Right lobe of liver (tissue), 6 donors: ENCODE measurements around the gene ZNF860. TPM values are rescaled to one million over a fixed set of nuclear protein-coding genes. Genes with fewer than 3 reads are reported as not detected.
A peak's percentile ranks its signal among the peaks of the same experiment; 100 is the strongest.

Experiments used
- ATAC-seq, 4 donors: fragments of 200-7000 bp; cut with Tn5 transposase; one replicate each; pipeline ENCODE4 v1.9.1; 2020; ENCODE audit warnings: mild to moderate bottlenecking in 4 of 4, moderate library complexity in 4 of 4
- DNase-seq, 3 donors: peaks; one replicate each; pipeline ENCODE4 v3.0.0-alpha.2; 2020
- H3K27ac ChIP-seq, 3 donors: fragments of 200-600 bp; one replicate each; pipeline ENCODE4 v1.8.0; 2022
- H3K27me3 ChIP-seq, 2 donors: fragments of 200-600 bp; one replicate each; pipeline ENCODE4 v1.8.0; 2022
- H3K36me3 ChIP-seq, 4 donors: fragments of 200-600 bp; sonication (generic) in 1 of 4; one replicate each; pipeline versions ENCODE4 v1.5.1 to v1.8.0; 2017 to 2022; ENCODE audit warnings: control low read depth in 1 of 4
- H3K4me1 ChIP-seq, 4 donors: fragments of 200-600 bp; sonication (generic) in 1 of 4; one replicate each; pipeline versions ENCODE4 v1.5.1 to v1.8.0; 2017 to 2022; ENCODE audit warnings: control low read depth in 1 of 4
- H3K4me3 ChIP-seq, 3 donors: fragments of 200-600 bp; one replicate each; pipeline ENCODE4 v1.8.0; 2022
- H3K9me3 ChIP-seq, 4 donors: fragments of 200-600 bp; sonication (generic) in 1 of 4; one replicate each; pipeline versions ENCODE4 v1.5.1 to v1.8.0; 2017 to 2022; ENCODE audit warnings: control low read depth in 1 of 4
- CTCF ChIP-seq, 4 donors: fragments of 200-600 bp in 3 of 4; fragments of 450-650 bp in 1 of 4; IDR thresholded peaks; one replicate each; pipeline versions ENCODE4 v1.5.1 to v1.8.0; 2016 to 2022; ENCODE audit warnings: antibody characterized with exemption in 4 of 4, mild to moderate bottlenecking in 2 of 4
- POLR2A ChIP-seq: fragments of 450-650 bp; IDR thresholded peaks from one replicate; pipeline ENCODE4 v1.6.1; 2017; ENCODE audit warnings: antibody characterized with exemption, mild to moderate bottlenecking
- WGBS: methylation state at CpG from one replicate; pipeline ENCODE4 v1.1.6; 2018; ENCODE audit warnings: low coverage, low lambda C conversion rate; ENCODE audit not compliant: insufficient coverage; ENCODE audit errors: missing lambda C conversion rate; 5-methylcytosine and 5-hydroxymethylcytosine counted together
- intact Hi-C, 2 donors: fragments of 100-400 bp; cut with DNase I; formaldehyde crosslinking; loops; one replicate each; pipeline versions ENCODE4 v1.11.2 to v1.14.1; 2022
- total RNA-seq, 6 experiments: library from RNA; depleted of rRNA in 2 of 6; stranded (reverse); fragments of >200 nt in 2 of 6; fragmentation: NEBNext Ultra II Directional in 3 of 6; extraction: Animal tissue kit (Norgen Biotek cat#: 25700) in 3 of 6; gene quantifications; one replicate each; pipeline versions ENCODE4 v1.1.0 to v1.2.4, GENCODE V29; 2016 to 2023
- donor health status: DM: no; HTN: yes; CAD: no.
- donor health status: DM: no; HTN: no; CAD: no.
- donor health status: DM: no; HTN: no; CAD: no.
- donor health status: DM: no; HTN: yes; CAD: no.
- donor health status: DM: no; HTN: yes; CAD: no.

The ZNF860 gene
- total RNA-seq, 6 experiments from 2014 or later, result 0.06 to 0.39 (median 0.13) TPM; not detected in 1

GRCh38 chr3:31962801-31963205 lies 18.7 kb upstream of the ZNF860 start:
- no peak overlapping the region for H3K4me3 ChIP-seq
- H3K9me3 ChIP-seq, result no peaks in the 10 kb centered on the region
- ATAC-seq, result peak in 1 of 4 donors; percentile 17
- no peak for TF ChIP-seq CTCF (IDR thresholded peaks at IDR 0.05)
- TF ChIP-seq POLR2A, result no peak
- no peak for DNase-seq
- intact Hi-C loops, result no loop called here
- H3K36me3 ChIP-seq, result no peaks in the 10 kb centered on the region
- WGBS, result 40% methylated on average over 2 of the region's 2 CpGs
- H3K27me3 ChIP-seq, result no peaks in the 10 kb centered on the region
- no peak overlapping the region for H3K27ac ChIP-seq
- H3K4me1 ChIP-seq, result no peaks in the 10 kb centered on the region

GRCh38 chr3:31966978-31967591 lies 14.5 kb upstream of the ZNF860 start:
- intact Hi-C loops, result no loop called here
- no peak overlapping the region for H3K4me3 ChIP-seq
- H3K27ac ChIP-seq, result no peak overlapping the region
- DNase-seq (no peak), ATAC-seq (no peak)
- H3K4me1 ChIP-seq, result no peaks in the 10 kb centered on the region
- WGBS, result 63% methylated on average over 3 of the region's 4 CpGs
- H3K9me3 ChIP-seq, result no peaks in the 10 kb centered on the region
- no peaks in the 10 kb centered on the region for H3K36me3 ChIP-seq
- no peak for TF ChIP-seq CTCF (IDR thresholded peaks at IDR 0.05)
- TF ChIP-seq POLR2A, result no peak
- no peaks in the 10 kb centered on the region for H3K27me3 ChIP-seq

- Histone ChIP-seq H3K9me3 (no peaks in the 10 kb centered on the region), H3K36me3 (no peaks in the 10 kb centered on the region), H3K4me1 (no peaks in the 10 kb centered on the region), H3K27me3 (no peaks in the 10 kb centered on the region), H3K27ac (no peak overlapping the region), H3K4me3 (no peak overlapping the region)
- DNase-seq (no peak), ATAC-seq (no peak)
- TF ChIP-seq POLR2A (no peak), CTCF (IDR thresholded peaks at IDR 0.05) (no peak)
- intact Hi-C loops, result no loop called here
- 59% methylated on average over 2 of the region's 2 CpGs for WGBS
Observed at GRCh38 chr3:31967592-31967991, 14.0 kb upstream of the ZNF860 start.

- no peaks in the 10 kb centered on the region for H3K27me3 ChIP-seq
- no peaks in the 10 kb centered on the region for H3K4me1 ChIP-seq
- 55% methylated on average over 2 of the region's 2 CpGs for WGBS
- intact Hi-C loops, result no loop called here
- H3K36me3 ChIP-seq, result no peaks in the 10 kb centered on the region
- TF ChIP-seq POLR2A (no peak), CTCF (IDR thresholded peaks at IDR 0.05) (no peak)
- DNase-seq (no peak), ATAC-seq (peak in 3 of 4 donors; percentile 28 to 59 (median 46))
- peak overlapping the region in 1 of 3 donors; percentile 40 for H3K27ac ChIP-seq
- no peak overlapping the region for H3K4me3 ChIP-seq
- H3K9me3 ChIP-seq, result no peaks in the 10 kb centered on the region
Observed at GRCh38 chr3:31968369-31968926, 13.1 kb upstream of the ZNF860 start.
